ENCODE measurements around the gene ZNF286A.
A peak's percentile ranks its signal among the peaks of the same experiment; 100 is the strongest.
"Not testable (repeated sequence)": the region's sequence is repeated elsewhere in the genome, so short reads cannot be mapped to it uniquely, and the experiment has no call there.

Gene ZNF286A

GRCh38 chr17:15687494-15687893 lies 12.1 kb upstream of the ZNF286A start:
- FAIRE-seq; DNase-seq (ENCODE audit: extremely low spot score, insufficient read length, low read depth): not testable (repeated sequence)

DNA sequence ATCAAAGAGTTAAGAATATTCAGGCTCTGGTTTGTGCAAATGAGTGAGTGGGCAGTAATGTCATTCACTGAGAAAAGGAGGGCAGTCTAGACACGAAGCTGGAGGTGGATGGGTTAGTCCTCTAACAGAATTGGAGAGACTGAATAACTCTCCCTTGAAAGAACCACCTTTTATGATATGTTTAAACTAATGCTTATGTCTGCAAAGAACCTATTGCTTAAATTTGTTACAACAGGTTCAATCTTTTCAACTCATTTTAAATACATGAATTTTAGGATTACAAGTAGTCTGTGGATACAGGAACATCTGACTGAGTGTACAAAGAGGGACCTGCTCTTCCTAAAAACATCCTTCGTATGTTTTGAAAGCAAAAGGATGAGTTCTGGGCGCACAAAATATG lies 585 bp upstream of the ZNF286A start:
- FAIRE-seq: peak; percentile 9
- not testable (repeated sequence) for DNase-seq (ENCODE audit: extremely low spot score, insufficient read length, low read depth)

DNA sequence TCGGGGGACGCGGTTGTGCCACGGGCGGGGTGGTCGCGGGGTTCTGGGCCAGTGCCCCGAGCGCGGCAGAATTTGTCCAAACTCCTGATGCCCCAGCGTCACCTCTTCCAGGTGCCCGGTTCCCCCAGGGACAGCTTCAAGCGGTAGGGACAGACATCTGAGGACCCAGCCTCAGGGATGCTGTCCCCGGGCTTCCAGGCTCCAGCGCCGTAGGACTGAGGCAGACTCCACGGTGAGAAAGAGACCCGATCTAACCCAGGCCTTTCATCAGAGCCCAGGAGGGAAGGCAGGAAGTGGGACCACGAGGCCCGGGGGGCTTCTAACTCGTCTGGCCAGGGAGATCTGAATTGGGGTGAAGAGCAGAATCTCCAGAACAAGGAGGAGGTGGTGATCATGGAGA lies 385 bp downstream of the ZNF286A start:
- DNase-seq (ENCODE audit: extremely low spot score, insufficient read length, low read depth); FAIRE-seq: not testable (repeated sequence)

DNA sequence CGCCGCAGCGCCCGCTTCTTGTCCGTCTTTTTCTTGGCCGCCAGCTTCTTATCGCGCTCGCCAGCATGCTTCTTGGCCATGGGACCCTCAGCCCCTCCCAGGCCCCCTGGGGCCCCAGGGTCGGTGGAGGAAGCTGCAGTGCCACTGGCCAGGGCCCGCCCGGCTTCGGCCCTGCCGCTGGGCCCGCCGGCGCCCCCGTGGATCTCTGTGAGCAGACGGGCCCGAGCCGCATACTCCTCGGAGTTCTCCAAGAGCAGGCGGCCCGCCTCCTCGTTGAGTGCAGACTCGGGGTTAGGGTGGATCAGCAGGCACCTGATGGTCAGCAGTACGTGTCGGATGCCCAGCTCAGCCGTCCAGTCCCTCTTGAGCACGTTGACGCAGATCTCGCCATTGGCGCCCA lies 4.7 kb downstream of the ZNF286A start:
- not testable (repeated sequence) for FAIRE-seq; DNase-seq (ENCODE audit: extremely low spot score, insufficient read length, low read depth)

DNA sequence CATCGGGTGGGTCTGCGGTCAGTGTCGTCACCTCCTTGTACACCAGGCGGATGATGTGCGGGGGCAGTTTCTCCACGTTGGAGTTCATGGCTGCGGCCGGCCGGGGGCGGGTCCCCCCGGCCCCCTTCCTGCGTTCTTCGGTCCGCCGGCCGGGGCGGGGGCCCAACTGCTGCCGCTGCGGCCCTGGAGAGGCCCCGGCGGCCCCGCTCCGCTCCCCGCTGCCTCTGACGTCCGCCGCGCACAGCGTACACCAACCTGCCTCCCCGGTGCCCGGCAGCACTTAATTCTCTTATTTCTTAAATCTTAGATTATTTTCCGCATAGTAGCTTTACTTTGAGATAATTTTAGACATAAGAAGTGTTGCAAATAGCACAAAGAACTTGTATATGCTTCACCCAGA lies 5.3 kb downstream of the ZNF286A start:
- not testable (repeated sequence) for DNase-seq (ENCODE audit: extremely low spot score, insufficient read length, low read depth); FAIRE-seq

- FAIRE-seq; DNase-seq (ENCODE audit: extremely low spot score, insufficient read length, low read depth): not testable (repeated sequence)
Measured at GRCh38 chr17:15708879-15709278, 9.3 kb downstream of the ZNF286A start.

DNA sequence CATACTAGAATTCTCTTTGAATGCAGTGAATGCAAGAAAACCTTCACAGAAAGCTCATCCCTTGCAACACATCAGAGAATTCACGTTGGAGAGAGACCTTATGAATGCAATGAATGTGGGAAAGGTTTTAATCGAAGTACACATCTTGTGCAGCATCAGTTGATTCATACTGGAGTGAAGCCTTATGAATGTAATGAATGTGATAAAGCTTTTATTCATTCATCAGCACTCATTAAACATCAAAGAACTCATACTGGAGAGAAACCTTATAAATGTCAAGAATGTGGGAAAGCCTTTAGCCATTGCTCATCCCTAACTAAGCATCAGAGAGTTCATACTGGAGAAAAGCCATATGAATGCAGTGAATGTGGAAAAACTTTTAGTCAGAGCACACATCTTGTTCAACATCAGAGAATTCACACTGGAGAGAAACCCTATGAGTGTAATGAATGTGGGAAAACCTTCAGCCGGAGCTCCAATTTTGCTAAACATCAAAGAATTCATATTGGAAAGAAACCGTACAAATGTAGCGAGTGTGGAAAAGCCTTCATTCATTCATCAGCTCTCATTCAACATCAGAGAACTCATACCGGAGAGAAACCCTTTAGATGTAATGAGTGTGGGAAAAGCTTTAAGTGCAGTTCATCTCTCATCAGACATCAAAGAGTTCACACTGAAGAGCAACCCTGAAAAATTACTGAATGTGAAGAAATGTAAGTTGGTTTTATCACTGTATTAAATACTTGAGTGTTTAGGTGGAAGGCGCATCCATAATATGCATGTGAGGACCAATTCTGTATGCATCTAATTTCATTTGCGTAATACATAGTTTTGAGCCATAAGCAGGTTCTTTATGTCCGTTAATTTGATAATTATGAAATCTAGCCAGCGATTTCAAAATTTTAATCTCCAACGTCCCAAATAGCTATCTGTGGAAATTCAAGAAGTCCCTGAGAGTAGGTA lies 17.3 kb downstream of the ZNF286A start:
- FAIRE-seq: peak; percentile 18
- DNase-seq (ENCODE audit: extremely low spot score, insufficient read length, low read depth): not testable (repeated sequence)

DNA sequence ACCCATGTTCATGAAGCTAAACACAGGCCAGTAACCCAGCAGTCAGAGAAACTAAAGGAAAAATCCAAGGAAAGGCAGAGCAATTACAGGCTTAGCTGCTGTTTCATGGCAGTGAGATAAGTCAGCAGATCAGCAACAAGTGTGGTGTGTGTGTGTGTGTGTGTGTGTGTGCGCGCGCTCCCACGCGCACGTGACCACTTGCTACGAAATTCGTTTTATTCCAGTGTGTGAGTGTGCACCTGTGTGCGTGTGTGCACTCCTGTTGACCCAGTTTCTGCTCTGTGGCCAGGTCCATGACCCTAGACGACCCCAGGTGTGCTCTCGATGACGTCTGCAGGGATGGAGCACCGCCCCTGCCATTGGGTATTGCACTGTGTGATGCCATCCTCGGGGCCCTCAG lies 31.0 kb downstream of the ZNF286A start:
- FAIRE-seq; DNase-seq (ENCODE audit: extremely low spot score, insufficient read length, low read depth): not testable (repeated sequence)

GRCh38 chr17:15731900-15732299 lies 32.3 kb downstream of the ZNF286A start, which contains the start of gene TBC1D26:
TBC1D26 (plus strand) TSS chr17:15732283; CDS start chr17:15735349, 3,066 bp downstream.
- FAIRE-seq; DNase-seq (ENCODE audit: extremely low spot score, insufficient read length, low read depth): not testable (repeated sequence)

DNA sequence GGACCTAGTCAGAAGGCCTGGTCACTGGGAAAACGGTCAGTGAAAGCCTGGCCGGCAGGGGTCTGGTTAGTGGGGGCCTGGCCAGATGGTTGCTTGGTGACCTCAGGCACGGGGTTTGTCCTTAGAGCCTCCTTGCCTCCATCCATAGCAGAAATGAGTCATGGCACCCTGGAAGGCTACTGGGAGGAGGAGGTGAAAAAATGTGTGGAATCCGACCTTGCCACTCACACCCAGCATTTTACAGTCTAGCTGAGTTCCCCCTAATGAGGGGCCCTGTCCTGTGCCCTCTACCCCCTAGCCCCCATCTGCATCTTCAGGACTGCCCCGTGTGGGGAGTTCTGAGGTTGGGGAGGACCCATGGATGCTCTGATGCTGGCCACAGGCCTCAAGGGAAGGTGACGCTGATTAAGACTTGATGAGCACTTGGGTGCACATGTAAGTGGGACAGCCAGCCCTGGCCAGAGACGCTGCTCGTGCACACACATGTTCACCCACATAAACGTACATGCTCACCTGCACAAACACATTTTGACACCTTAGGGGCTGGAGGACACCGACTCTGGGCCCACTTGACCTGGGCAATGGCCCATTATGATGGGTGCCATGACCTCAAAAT lies 33.7 kb downstream of the ZNF286A start:
- peak; percentile 31 for FAIRE-seq
- not testable (repeated sequence) for DNase-seq (ENCODE audit: extremely low spot score, insufficient read length, low read depth)

DNA sequence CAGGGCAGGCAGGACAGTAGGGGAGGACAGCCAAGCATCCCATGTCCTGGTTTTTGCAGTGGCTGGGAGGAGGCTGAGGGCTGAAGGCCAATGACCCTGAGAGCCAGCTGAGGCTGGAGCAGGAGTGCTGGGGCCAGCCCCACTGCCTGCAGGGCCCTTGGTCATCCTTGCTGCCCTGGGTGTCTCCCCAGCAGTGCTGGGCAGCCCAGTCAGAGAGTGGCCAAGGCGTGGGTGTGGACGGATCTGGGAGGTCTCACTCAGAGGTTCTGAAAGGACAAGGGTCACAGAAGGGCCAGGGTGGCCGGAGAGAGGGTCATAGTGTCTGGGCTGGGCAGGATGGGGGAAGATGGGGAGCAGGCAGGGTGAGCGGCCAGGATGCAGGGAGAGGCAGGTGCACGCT lies 37.0 kb downstream of the ZNF286A start:
- not testable (repeated sequence) for FAIRE-seq; DNase-seq (ENCODE audit: extremely low spot score, insufficient read length, low read depth)

- DNase-seq (ENCODE audit: extremely low spot score, insufficient read length, low read depth) (no peak), FAIRE-seq (no peak)
Measured at GRCh38 chr17:15738066-15738465, 38.5 kb downstream of the ZNF286A start.

DNA sequence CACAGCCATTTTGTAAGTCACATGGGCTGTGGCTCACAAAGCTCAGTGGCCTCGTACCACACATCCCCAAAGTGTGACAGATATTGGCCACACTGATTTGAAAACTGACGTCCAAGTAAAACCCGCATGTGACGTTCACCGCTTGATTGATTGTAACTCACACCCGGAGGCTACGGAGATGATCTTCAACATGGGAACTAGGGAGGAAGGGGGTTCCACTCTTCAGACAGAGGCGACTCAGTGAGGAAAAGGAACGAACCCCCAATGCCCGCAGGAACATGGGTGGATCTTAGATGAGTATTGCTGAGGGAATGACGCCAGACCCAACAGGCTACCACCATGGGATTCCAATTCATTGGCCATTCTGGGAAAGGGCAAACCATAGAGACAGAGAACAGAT lies 39.7 kb downstream of the ZNF286A start:
- DNase-seq (ENCODE audit: extremely low spot score, insufficient read length, low read depth); FAIRE-seq: not testable (repeated sequence)

DNA sequence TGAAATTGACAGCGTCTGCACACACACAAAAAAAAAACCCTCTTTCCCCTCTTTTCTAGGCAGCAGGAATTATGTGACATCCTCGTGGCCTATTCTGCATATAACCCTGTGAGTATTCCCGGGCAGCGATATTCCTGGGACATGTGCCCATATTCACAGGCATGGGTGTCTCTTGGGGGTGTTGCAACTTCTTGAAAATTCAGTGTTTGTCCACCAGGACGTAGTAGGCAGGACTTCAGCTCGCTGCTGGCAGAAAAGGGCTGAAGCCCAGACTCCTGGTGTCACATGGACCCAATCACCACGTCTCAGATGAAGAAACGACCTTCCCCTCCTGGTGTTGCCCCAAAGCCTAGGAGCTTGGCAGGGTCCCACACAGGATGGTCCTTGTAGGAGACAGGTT lies 40.5 kb downstream of the ZNF286A start:
- FAIRE-seq; DNase-seq (ENCODE audit: extremely low spot score, insufficient read length, low read depth): not testable (repeated sequence)

GRCh38 chr17:15740570-15741120 lies 41.1 kb downstream of the ZNF286A start:
- no peak for DNase-seq (ENCODE audit: extremely low spot score, insufficient read length, low read depth)
- no peak for FAIRE-seq

DNA sequence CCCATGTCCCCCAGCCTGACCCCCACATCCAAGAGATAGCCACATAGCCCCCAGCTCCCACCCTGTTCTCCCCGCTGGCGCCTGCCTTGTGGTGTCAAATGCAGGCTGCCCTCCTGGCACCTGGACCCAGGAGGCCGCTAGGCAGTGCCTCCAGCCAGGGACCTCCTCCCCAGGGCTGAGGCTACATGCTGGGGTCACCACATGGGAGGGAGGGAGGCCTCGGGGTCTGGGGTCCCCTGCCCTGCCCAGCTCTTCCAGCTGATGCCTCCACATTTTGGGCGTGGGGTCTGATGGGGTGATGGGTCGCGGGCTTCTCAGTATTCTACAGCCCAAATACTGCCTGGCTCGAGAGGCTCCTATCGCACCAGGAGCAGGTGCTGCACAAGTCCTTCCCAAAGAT lies 42.1 kb downstream of the ZNF286A start:
- no peak for FAIRE-seq
- DNase-seq (ENCODE audit: extremely low spot score, insufficient read length, low read depth): no peak

GRCh38 chr17:15742051-15742795 lies 42.7 kb downstream of the ZNF286A start:
- DNase-seq (ENCODE audit: extremely low spot score, insufficient read length, low read depth): no peak
- no peak for FAIRE-seq

GRCh38 chr17:15742921-15743320 lies 43.4 kb downstream of the ZNF286A start:
- no peak for FAIRE-seq
- DNase-seq (ENCODE audit: extremely low spot score, insufficient read length, low read depth): no peak

GRCh38 chr17:15744074-15744676 lies 44.6 kb downstream of the ZNF286A start:
- no peak for DNase-seq (ENCODE audit: extremely low spot score, insufficient read length, low read depth)

More at GRCh38 chr17:15744074-15744676, 44.6 kb downstream of the ZNF286A start:
- no peak for FAIRE-seq

Data from GM18507 (cell line).